Measurements from ENCODE around the gene CCDC158. TPM values are rescaled to one million over a fixed set of nuclear protein-coding genes. Genes with fewer than 3 reads are reported as not detected.

Gene CCDC158
- total and polyA plus RNA-seq, 2 experiments from 2014 or later: 0.21 to 0.27 TPM

- no peak for TF ChIP-seq ETS1 (IDR thresholded peaks at IDR 0.05)
- TF ChIP-seq EZH2phosphoT487 (IDR thresholded peaks at IDR 0.05; ENCODE audit: unreplicated experiment): no peak
- no peak for TF ChIP-seq ZNF114 (CRISPR knock-in tag; IDR thresholded peaks at IDR 0.05)
- no peak for TF ChIP-seq STAT1 (IDR thresholded peaks at IDR 0.05; ENCODE audit: unreplicated experiment)
- TF ChIP-seq CREB1 (CRISPR knock-in tag; IDR thresholded peaks at IDR 0.05; ENCODE audit: low read depth): no peak
Measured at GRCh38 chr4:76275486-76276124, 145.3 kb downstream of the CCDC158 start (continued).

GRCh38 chr4:76272999-76273398 is 147.9 kb downstream of the CCDC158 start:
- Histone ChIP-seq H3K79me2 (replicated peaks; ENCODE audit: insufficient read depth) (no peaks in the 10 kb centered on the region), H2AFZ (no peak overlapping the region), H3F3A (replicated peaks; ENCODE audit: low read depth) (no peaks in the 10 kb centered on the region), H4K20me1 (replicated peaks; ENCODE audit: insufficient read depth) (no peaks in the 10 kb centered on the region), H3K36me3 (ENCODE audit: insufficient read depth) (no peaks in the 10 kb centered on the region), H3K4me3 (no peak overlapping the region), H3K27ac (ENCODE audit: low read depth) (no peak overlapping the region), H3K4me1 (ENCODE audit: insufficient read depth) (no peaks in the 10 kb centered on the region), H3K4me2 (no peak overlapping the region), H3K27me3 (ENCODE audit: insufficient read depth) (no peaks in the 10 kb centered on the region), H3K9me2 (ENCODE audit: insufficient read depth) (no peaks in the 10 kb centered on the region)
- Mint-ChIP-seq H3K4me1 (no peaks in the 10 kb centered on the region), H3K4me3 (no peak overlapping the region), H3K27ac (no peak overlapping the region), H3K27me3 (ENCODE audit: insufficient read depth, low read depth, poor library complexity) (peaks cover 6% of the 10 kb centered on the region), H3K9me3 (no peaks in the 10 kb centered on the region), H3K36me3 (ENCODE audit: low read depth) (no peaks in the 10 kb centered on the region)
- DNase-seq (ENCODE audit: low spot score) (no peak), ATAC-seq (no peak)
- TF ChIP-seq ZNF462 (CRISPR knock-in tag; IDR thresholded peaks at IDR 0.05): no peak
- no peak for TF ChIP-seq ETS1 (IDR thresholded peaks at IDR 0.05)
- no peak for TF ChIP-seq ZNF331 (CRISPR knock-in tag; IDR thresholded peaks at IDR 0.05; ENCODE audit: low read depth)
- TF ChIP-seq EZH2phosphoT487 (IDR thresholded peaks at IDR 0.05; ENCODE audit: unreplicated experiment): no peak
- TF ChIP-seq STAT1 (IDR thresholded peaks at IDR 0.05; ENCODE audit: unreplicated experiment): no peak
- TF ChIP-seq CTCF (conservative IDR thresholded peaks at IDR 0.05; ENCODE audit: low read depth in 2 of 2): no peak
- no peak for TF ChIP-seq NANOG (IDR thresholded peaks at IDR 0.05; ENCODE audit: borderline replicate concordance)
- TF ChIP-seq REST (IDR thresholded peaks at IDR 0.05; ENCODE audit: unreplicated experiment): no peak
- no peak for TF ChIP-seq CREB1 (CRISPR knock-in tag; IDR thresholded peaks at IDR 0.05; ENCODE audit: low read depth)
